Measurements from ENCODE around the gene C19orf12.

The C19orf12 gene

GRCh38 chr19:29759359-29759758 lies 44.3 kb upstream of the C19orf12 start:
- no peak overlapping the region for H3K4me3 ChIP-seq (ENCODE audit: low read depth, low read length)
- POLR2A ChIA-PET: no interaction called here
- DNase-seq (ENCODE audit: low read depth, low spot score): no peak
- TF ChIP-seq CTCF (IDR thresholded peaks at IDR 0.05; ENCODE audit: insufficient read depth, low read length, missing control alignments): no peak
- CTCF ChIA-PET: interaction anchor here (0.6 to 8.9 kb wide), 26 partner anchors 8 to 891 kb away, joined by 3 to 82 read pairs (median 4); no protein-coding TSS in a partner anchor

- no peak for TF ChIP-seq CTCF (IDR thresholded peaks at IDR 0.05; ENCODE audit: insufficient read depth, low read length, missing control alignments)
- CTCF ChIA-PET: interaction anchor here (0.8 to 8.9 kb wide), 4 partner anchors 9 to 891 kb away, joined by 3 to 82 read pairs (median 29); no protein-coding TSS in a partner anchor
- no peak overlapping the region for H3K4me3 ChIP-seq (ENCODE audit: low read depth, low read length)
- DNase-seq (ENCODE audit: low read depth, low spot score): no peak
- POLR2A ChIA-PET: no interaction called here
Observed at GRCh38 chr19:29758863-29759262, 43.8 kb upstream of the C19orf12 start.

- H3K4me3 ChIP-seq (ENCODE audit: low read depth, low read length): no peak overlapping the region
- TF ChIP-seq CTCF (IDR thresholded peaks at IDR 0.05; ENCODE audit: insufficient read depth, low read length, missing control alignments): no peak
- POLR2A ChIA-PET: no interaction called here
- CTCF ChIA-PET: interaction anchor here (1.5 to 8.9 kb wide), 3 partner anchors 13 to 115 kb away, joined by 5 to 82 read pairs (median 54); no protein-coding TSS in a partner anchor
- DNase-seq (ENCODE audit: low read depth, low spot score): no peak
Observed at GRCh38 chr19:29757551-29757950, 42.5 kb upstream of the C19orf12 start.

DNA sequence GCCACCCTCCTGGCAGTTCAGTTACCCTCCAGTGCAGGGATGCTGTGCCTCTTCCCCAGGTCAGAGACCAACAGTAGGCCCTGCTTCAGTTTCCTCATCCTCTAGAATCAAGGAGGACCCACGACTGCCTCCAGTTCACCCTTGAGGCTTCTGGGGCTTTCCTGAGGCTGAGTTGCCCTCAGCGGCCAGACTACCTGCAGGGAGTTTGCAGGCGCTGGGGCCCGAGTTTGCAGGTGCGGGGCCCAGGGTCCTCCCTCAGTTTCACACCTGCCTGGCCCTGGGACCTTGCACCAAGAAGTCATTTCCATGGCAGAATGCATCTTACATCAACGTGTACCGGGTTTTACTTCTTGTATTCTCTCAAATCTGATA lies 38.9 kb upstream of the C19orf12 start:
- POLR2A ChIA-PET: no interaction called here
- CTCF ChIA-PET: no interaction called here
- H3K4me3 ChIP-seq (ENCODE audit: low read depth, low read length): no peak overlapping the region
- DNase-seq (ENCODE audit: low read depth, low spot score): no peak
- TF ChIP-seq CTCF (IDR thresholded peaks at IDR 0.05; ENCODE audit: insufficient read depth, low read length, missing control alignments): no peak

- DNase-seq (ENCODE audit: low read depth, low spot score): no peak
- H3K4me3 ChIP-seq (ENCODE audit: low read depth, low read length): no peak overlapping the region
- ChIA-PET POLR2A (no interaction called here), CTCF (interaction anchor here (3.3 kb wide), 1 partner anchor 7 kb away, joined by 18 read pairs; no protein-coding TSS in a partner anchor)
- TF ChIP-seq CTCF (IDR thresholded peaks at IDR 0.05; ENCODE audit: insufficient read depth, low read length, missing control alignments): no peak
Observed at GRCh38 chr19:29753190-29753933, 38.3 kb upstream of the C19orf12 start.

DNA sequence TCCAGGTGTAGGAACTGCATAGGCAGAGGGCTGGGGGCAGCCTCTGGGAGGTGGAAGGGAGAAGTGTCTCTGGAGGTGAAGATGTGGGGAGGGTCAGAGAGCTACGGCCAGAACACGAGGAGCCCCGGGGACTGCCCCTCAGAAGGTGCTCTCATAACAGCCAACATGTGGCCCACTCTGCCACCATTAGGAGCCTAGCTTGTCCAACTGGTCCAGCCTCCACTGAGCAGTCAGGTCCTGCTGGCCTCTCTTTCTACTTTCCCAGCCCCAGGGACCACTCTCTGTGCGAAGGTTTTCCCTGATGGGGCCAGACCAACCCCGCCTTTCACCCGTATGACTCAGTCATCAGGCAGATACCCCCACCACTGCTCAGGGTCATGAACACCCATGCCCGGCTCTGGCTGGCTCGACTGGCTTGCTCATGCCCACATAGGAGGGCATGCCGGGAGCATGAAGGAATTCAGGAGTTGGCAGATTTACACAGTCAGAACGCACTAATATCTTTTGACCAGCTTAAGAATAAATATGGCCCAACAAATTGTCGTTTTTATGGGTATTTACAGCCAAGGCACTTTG lies 37.5 kb upstream of the C19orf12 start:
- H3K4me3 ChIP-seq (ENCODE audit: low read depth, low read length): no peak overlapping the region
- TF ChIP-seq CTCF (IDR thresholded peaks at IDR 0.05; ENCODE audit: insufficient read depth, low read length, missing control alignments): no peak

More for the DNA sequence above, 37.5 kb upstream of the C19orf12 start:
- CTCF ChIA-PET: interaction anchor here (0.6 to 3.3 kb wide), 2 partner anchors 8 to 20 kb away, joined by 3 to 18 read pairs; no protein-coding TSS in a partner anchor
- DNase-seq (ENCODE audit: low read depth, low spot score): no peak
- POLR2A ChIA-PET: no interaction called here
